ENCODE results near the gene MCM9.
A peak's percentile ranks its signal among the peaks of the same experiment; 100 is the strongest.

MCM9 gene

DNA sequence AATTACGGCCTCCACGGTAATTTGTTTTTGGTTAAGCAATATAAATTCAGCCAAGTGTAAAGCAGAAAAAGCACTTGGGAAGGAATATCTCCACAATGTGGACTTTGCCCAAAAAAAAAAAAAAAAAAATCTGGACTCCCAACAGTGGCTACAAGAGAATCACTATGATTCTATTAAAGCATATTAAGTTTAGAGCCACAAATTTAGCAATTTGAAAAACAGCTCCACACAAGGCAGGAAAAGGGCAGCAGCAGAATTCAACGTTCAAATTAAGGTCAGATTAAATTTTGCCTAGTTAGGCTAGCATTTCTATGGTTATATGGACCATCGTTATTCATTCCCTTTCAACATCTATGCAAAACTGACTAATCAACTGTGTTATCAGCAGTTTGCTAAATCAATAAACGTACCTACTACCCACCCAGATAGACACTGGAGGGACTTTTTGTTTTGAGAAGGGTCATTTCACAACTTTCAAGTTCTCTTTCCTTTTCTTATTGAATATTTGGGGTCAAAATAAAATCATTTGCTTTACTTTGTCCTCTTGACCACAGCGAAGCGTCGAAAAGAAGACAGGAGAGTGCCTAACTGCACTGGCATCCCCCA, 1.0 kb downstream of the MCM9 start:
- WGBS, 2 experiments (ENCODE audit: insufficient coverage in 2 of 2) = 36 to 50% methylated on average over 1 to 6 of the region's 8 CpGs
- Histone ChIP-seq H3K27ac (ENCODE audit: low read depth, low read length, severe bottlenecking) (no peak overlapping the region), H3K36me3 (ENCODE audit: control insufficient read depth, insufficient read depth, low read length) (peaks cover 8% of the 10 kb centered on the region), H3K9me3 (ENCODE audit: control insufficient read depth, low read length) (no peaks in the 10 kb centered on the region), H3K4me1 (ENCODE audit: control insufficient read depth, insufficient read depth, low read length, poor library complexity, severe bottlenecking) (peaks cover 4% of the 10 kb centered on the region), H3K4me3 (ENCODE audit: extremely low read depth, insufficient read depth, low read length, poor library complexity, severe bottlenecking) (peak overlapping the region; percentile 95)

DNA sequence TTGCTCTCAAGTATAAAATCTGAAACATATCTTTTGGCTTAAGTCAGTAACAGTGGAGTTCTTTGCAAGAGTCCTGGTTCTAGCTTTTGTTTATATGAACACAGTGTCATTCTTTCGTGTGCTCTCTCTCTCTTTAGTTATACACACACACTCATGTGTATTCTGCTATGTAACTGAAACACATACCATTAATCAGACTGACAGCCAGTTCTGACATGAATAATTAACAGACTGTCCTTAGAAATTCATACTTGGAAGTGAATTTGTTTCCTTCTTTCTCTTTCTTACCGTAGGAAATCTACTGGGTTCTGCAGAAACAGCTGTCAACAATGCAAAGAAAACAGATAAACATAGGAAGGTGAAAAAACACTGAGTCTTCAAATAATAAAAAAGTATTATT, 2.5 kb downstream of the MCM9 start:
- Histone ChIP-seq H3K27ac (ENCODE audit: low read depth, low read length, severe bottlenecking) (no peak overlapping the region), H3K4me3 (ENCODE audit: extremely low read depth, insufficient read depth, low read length, poor library complexity, severe bottlenecking) (no peak overlapping the region), H3K4me1 (ENCODE audit: control insufficient read depth, insufficient read depth, low read length, poor library complexity, severe bottlenecking) (peaks cover 4% of the 10 kb centered on the region), H3K9me3 (ENCODE audit: control insufficient read depth, low read length) (no peaks in the 10 kb centered on the region), H3K36me3 (ENCODE audit: control insufficient read depth, insufficient read depth, low read length) (peaks cover 11% of the 10 kb centered on the region)
- no CpG with 5 or more reads among the region's 2 CpGs for WGBS, 2 experiments (ENCODE audit: insufficient coverage in 2 of 2)

GRCh38 chr6:118931436-118931835, 3.5 kb downstream of the MCM9 start:
- no peak overlapping the region for H3K27ac ChIP-seq (ENCODE audit: low read depth, low read length, severe bottlenecking)
- H3K9me3 ChIP-seq (ENCODE audit: control insufficient read depth, low read length) = no peaks in the 10 kb centered on the region
- H3K36me3 ChIP-seq (ENCODE audit: control insufficient read depth, insufficient read depth, low read length) = peaks cover 14% of the 10 kb centered on the region
- H3K4me1 ChIP-seq (ENCODE audit: control insufficient read depth, insufficient read depth, low read length, poor library complexity, severe bottlenecking) = peaks cover 4% of the 10 kb centered on the region
- 94 to 95% methylated on average over 2 of the region's 5 CpGs for WGBS, 2 experiments (ENCODE audit: insufficient coverage in 2 of 2)
- H3K4me3 ChIP-seq (ENCODE audit: extremely low read depth, insufficient read depth, low read length, poor library complexity, severe bottlenecking) = no peak overlapping the region

DNA sequence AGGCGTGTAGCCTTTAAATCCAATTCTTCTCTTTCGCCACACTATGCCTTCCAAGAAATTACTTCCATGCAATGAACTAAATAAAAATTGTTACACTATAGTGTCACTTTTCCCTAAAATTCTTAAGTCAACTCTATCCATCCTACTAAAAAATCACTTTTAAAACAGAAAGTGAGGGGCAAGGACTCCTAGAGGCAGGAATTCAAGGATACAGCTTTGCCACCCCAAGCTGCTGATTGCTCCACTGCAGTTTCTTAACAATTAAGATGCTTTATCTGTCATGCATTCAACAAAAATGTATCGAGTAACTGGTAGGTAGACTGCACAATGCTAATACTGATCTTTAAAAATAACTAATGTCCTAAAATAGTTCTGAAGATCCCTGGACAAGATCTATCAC, 4.3 kb downstream of the MCM9 start:
- Histone ChIP-seq H3K9me3 (ENCODE audit: control insufficient read depth, low read length) (no peaks in the 10 kb centered on the region), H3K36me3 (ENCODE audit: control insufficient read depth, insufficient read depth, low read length) (peaks cover 14% of the 10 kb centered on the region), H3K4me1 (ENCODE audit: control insufficient read depth, insufficient read depth, low read length, poor library complexity, severe bottlenecking) (peaks cover 4% of the 10 kb centered on the region), H3K27ac (ENCODE audit: low read depth, low read length, severe bottlenecking) (no peak overlapping the region), H3K4me3 (ENCODE audit: extremely low read depth, insufficient read depth, low read length, poor library complexity, severe bottlenecking) (no peak overlapping the region)
- 89% methylated on average over 2 of the region's 3 CpGs; no CpG with 5 or more reads in 1 of the 2 experiments for WGBS, 2 experiments (ENCODE audit: insufficient coverage in 2 of 2)

DNA sequence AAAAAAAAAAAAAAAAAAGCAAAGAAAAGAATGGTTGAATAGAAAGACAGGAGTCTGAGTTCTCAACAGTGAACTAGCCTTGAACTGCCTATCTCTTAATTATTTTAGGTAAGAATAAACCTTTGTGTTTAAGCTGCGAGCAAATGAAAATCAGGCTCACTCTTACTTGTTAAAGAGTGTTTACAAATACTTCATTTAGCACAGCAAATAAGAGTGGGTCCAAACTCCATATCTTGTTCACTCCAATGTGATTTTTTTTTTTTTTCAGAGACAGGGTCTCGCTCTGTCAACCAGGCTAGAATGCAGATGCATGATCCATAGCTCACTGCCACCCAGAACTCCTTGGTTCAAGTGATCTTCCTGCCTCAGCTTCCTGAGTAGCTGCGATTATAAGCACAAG, 11.9 kb downstream of the MCM9 start:
- 94 to 100% methylated on average over 1 to 2 of the region's 3 CpGs for WGBS, 2 experiments (ENCODE audit: insufficient coverage in 2 of 2)

GRCh38 chr6:118921084-118921483, 13.9 kb downstream of the MCM9 start:
- peaks cover 55% of the 10 kb centered on the region for H3K36me3 ChIP-seq (ENCODE audit: control insufficient read depth, insufficient read depth, low read length)
- H3K4me3 ChIP-seq (ENCODE audit: extremely low read depth, insufficient read depth, low read length, poor library complexity, severe bottlenecking) = no peak overlapping the region
- H3K27ac ChIP-seq (ENCODE audit: low read depth, low read length, severe bottlenecking) = no peak overlapping the region
- 83 to 100% methylated on average over 1 of the region's 1 CpG for WGBS, 2 experiments (ENCODE audit: insufficient coverage in 2 of 2)
- no peaks in the 10 kb centered on the region for H3K4me1 ChIP-seq (ENCODE audit: control insufficient read depth, insufficient read depth, low read length, poor library complexity, severe bottlenecking)
- H3K9me3 ChIP-seq (ENCODE audit: control insufficient read depth, low read length) = no peaks in the 10 kb centered on the region

More for the DNA sequence above, 11.9 kb downstream of the MCM9 start:
- H3K4me3 ChIP-seq (ENCODE audit: extremely low read depth, insufficient read depth, low read length, poor library complexity, severe bottlenecking) = no peak overlapping the region
- no peaks in the 10 kb centered on the region for H3K4me1 ChIP-seq (ENCODE audit: control insufficient read depth, insufficient read depth, low read length, poor library complexity, severe bottlenecking)
- H3K9me3 ChIP-seq (ENCODE audit: control insufficient read depth, low read length) = no peaks in the 10 kb centered on the region
- H3K27ac ChIP-seq (ENCODE audit: low read depth, low read length, severe bottlenecking) = no peak overlapping the region
- H3K36me3 ChIP-seq (ENCODE audit: control insufficient read depth, insufficient read depth, low read length) = peaks cover 56% of the 10 kb centered on the region

GRCh38 chr6:118918329-118918725, 16.6 kb downstream of the MCM9 start:
- Histone ChIP-seq H3K27ac (ENCODE audit: low read depth, low read length, severe bottlenecking) (no peak overlapping the region), H3K4me3 (ENCODE audit: extremely low read depth, insufficient read depth, low read length, poor library complexity, severe bottlenecking) (no peak overlapping the region), H3K9me3 (ENCODE audit: control insufficient read depth, low read length) (no peaks in the 10 kb centered on the region), H3K4me1 (ENCODE audit: control insufficient read depth, insufficient read depth, low read length, poor library complexity, severe bottlenecking) (no peaks in the 10 kb centered on the region), H3K36me3 (ENCODE audit: control insufficient read depth, insufficient read depth, low read length) (peaks cover 67% of the 10 kb centered on the region)
- WGBS, 2 experiments (ENCODE audit: insufficient coverage in 2 of 2) = no CpG with 5 or more reads among the region's 2 CpGs

- WGBS, 2 experiments (ENCODE audit: insufficient coverage in 2 of 2) = 91 to 92% methylated on average over 5 of the region's 5 CpGs
- Histone ChIP-seq H3K4me3 (ENCODE audit: extremely low read depth, insufficient read depth, low read length, poor library complexity, severe bottlenecking) (no peak overlapping the region), H3K4me1 (ENCODE audit: control insufficient read depth, insufficient read depth, low read length, poor library complexity, severe bottlenecking) (no peaks in the 10 kb centered on the region), H3K9me3 (ENCODE audit: control insufficient read depth, low read length) (no peaks in the 10 kb centered on the region), H3K36me3 (ENCODE audit: control insufficient read depth, insufficient read depth, low read length) (peaks cover 67% of the 10 kb centered on the region), H3K27ac (ENCODE audit: low read depth, low read length, severe bottlenecking) (no peak overlapping the region)
Measured at GRCh38 chr6:118917546-118918328, 17.2 kb downstream of the MCM9 start.

- Histone ChIP-seq H3K4me1 (ENCODE audit: control insufficient read depth, insufficient read depth, low read length, poor library complexity, severe bottlenecking) (no peaks in the 10 kb centered on the region), H3K36me3 (ENCODE audit: control insufficient read depth, insufficient read depth, low read length) (peaks cover 64% of the 10 kb centered on the region), H3K4me3 (ENCODE audit: extremely low read depth, insufficient read depth, low read length, poor library complexity, severe bottlenecking) (no peak overlapping the region), H3K27ac (ENCODE audit: low read depth, low read length, severe bottlenecking) (no peak overlapping the region), H3K9me3 (ENCODE audit: control insufficient read depth, low read length) (no peaks in the 10 kb centered on the region)
Measured at GRCh38 chr6:118914598-118914997, 20.4 kb downstream of the MCM9 start.

DNA sequence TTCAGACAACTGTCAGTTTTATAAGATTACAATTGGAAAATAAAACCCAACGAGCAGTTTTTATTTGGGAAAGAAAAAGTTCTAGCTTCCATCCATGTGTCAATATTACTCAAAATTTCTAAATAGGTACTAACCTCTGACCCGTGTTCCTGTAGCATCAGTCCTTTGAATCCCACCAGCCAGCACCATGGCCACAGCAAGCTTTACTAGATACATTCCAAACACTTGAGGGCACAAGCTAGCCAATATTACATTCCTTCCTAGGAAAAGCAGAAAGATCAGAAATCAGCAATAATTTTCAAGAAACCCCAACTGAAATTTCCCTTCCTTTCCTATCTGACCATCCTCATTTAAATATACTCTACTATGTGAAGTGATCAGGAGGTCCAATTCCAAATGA, 21.8 kb downstream of the MCM9 start:
- H3K4me3 ChIP-seq (ENCODE audit: extremely low read depth, insufficient read depth, low read length, poor library complexity, severe bottlenecking) = no peak overlapping the region
- H3K36me3 ChIP-seq (ENCODE audit: control insufficient read depth, insufficient read depth, low read length) = peaks cover 62% of the 10 kb centered on the region
- WGBS, 2 experiments (ENCODE audit: insufficient coverage in 2 of 2) = 83 to 100% methylated on average over 1 of the region's 2 CpGs
- no peak overlapping the region for H3K27ac ChIP-seq (ENCODE audit: low read depth, low read length, severe bottlenecking)
- H3K4me1 ChIP-seq (ENCODE audit: control insufficient read depth, insufficient read depth, low read length, poor library complexity, severe bottlenecking) = no peaks in the 10 kb centered on the region
- H3K9me3 ChIP-seq (ENCODE audit: control insufficient read depth, low read length) = no peaks in the 10 kb centered on the region

- WGBS, 2 experiments (ENCODE audit: insufficient coverage in 2 of 2) = 96% methylated on average over 3 of the region's 5 CpGs; no CpG with 5 or more reads in 1 of the 2 experiments
- Histone ChIP-seq H3K9me3 (ENCODE audit: control insufficient read depth, low read length) (no peaks in the 10 kb centered on the region), H3K36me3 (ENCODE audit: control insufficient read depth, insufficient read depth, low read length) (peaks cover 63% of the 10 kb centered on the region), H3K4me3 (ENCODE audit: extremely low read depth, insufficient read depth, low read length, poor library complexity, severe bottlenecking) (no peak overlapping the region), H3K27ac (ENCODE audit: low read depth, low read length, severe bottlenecking) (no peak overlapping the region), H3K4me1 (ENCODE audit: control insufficient read depth, insufficient read depth, low read length, poor library complexity, severe bottlenecking) (no peaks in the 10 kb centered on the region)
Measured at GRCh38 chr6:118912646-118913045, 22.3 kb downstream of the MCM9 start.
